HepG2 (cell line): ENCODE results near the gene PHACTR3. TPM values are rescaled to one million over a fixed set of nuclear protein-coding genes. Genes with fewer than 3 reads are reported as not detected.

Experiments
- ATAC-seq: fragments of 200-7000 bp; cut with Tn5 transposase; 3 replicates; pipeline ENCODE4 v1.9.1; 2020; ENCODE audit warnings: mild to moderate bottlenecking, moderate library complexity
- BruUV-seq: library from RNA; stranded (reverse); fragments of 400-500 nt; replicated peaks from 2 replicates; lab custom pipeline; 2021; lab: Mats Ljungman, UMichigan
- CTCF ChIA-PET: fragments of 300-600 bp; formaldehyde crosslinking; extraction: SDS; loops from one replicate; lab custom pipeline; 2021; ENCODE audit warnings: low total read pairs, inconsistent platforms, low intra/inter-chr PET ratio; lab: Yijun Ruan, JAX
- POLR2A ChIA-PET: fragments of 350-600 bp; sonication (Branson Sonifier 250); formaldehyde crosslinking; loops from one replicate; lab custom pipeline; 2020; ENCODE audit warnings: antibody characterized with exemption, inconsistent platforms; lab: Yijun Ruan, JAX
- DNase-seq: peaks from one replicate; pipeline ENCODE4 v3.0.0-alpha.2; 2015; ENCODE audit warnings: low spot score
- FAIRE-seq: peaks from 3 replicates; lab custom pipeline; 2011; peaks lifted over from hg19 to GRCh38; lab: Jason Lieb, UNC
- H2AFZ ChIP-seq: one replicate; pipeline ENCODE4 v1.6.1; 2011; ENCODE audit warnings: low read length, inconsistent platforms
- H3K27ac ChIP-seq: fragments of 300-600 bp; 3 replicates; pipeline ENCODE4 v1.8.0; 2011; ENCODE audit warnings: mixed run types, mild to moderate bottlenecking, mixed read lengths, low read length, inconsistent platforms; ENCODE audit not compliant: insufficient read depth; ENCODE audit errors: extremely low read length
- H3K27me3 ChIP-seq, 2 experiments: fragments of 200-600 bp in 1 of 2; 2 replicates in 1 of 2; 3 replicates in 1 of 2; pipeline versions ENCODE4 v1.6.0 to v1.8.0; 2011; ENCODE audit warnings: low read length in 2 of 2, mild to moderate bottlenecking in 2 of 2, moderate library complexity in 2 of 2, inconsistent platforms in 1 of 2; ENCODE audit not compliant: insufficient read depth in 2 of 2, control insufficient read depth in 1 of 2
- H3K36me3 ChIP-seq, 2 experiments: fragments of 200-600 bp in 1 of 2; replicated peaks in 1 of 2; 2 replicates in 1 of 2; 3 replicates in 1 of 2; pipeline versions ENCODE4 v1.5.1 to v1.8.0; 2011; ENCODE audit warnings: low read length in 2 of 2, inconsistent platforms in 1 of 2; ENCODE audit not compliant: insufficient read depth in 2 of 2, control insufficient read depth in 1 of 2
- H3K4me1 ChIP-seq: 2 replicates; pipeline ENCODE4 v1.5.1; 2012; ENCODE audit warnings: low read length, inconsistent platforms; ENCODE audit not compliant: insufficient read depth
- H3K4me2 ChIP-seq: 2 replicates; pipeline ENCODE4 v1.6.0; 2011; ENCODE audit warnings: low read depth, low read length, inconsistent platforms
- H3K4me3 ChIP-seq, 3 experiments: fragments of 200-600 bp in 1 of 3; sonication (generic), shearing (Covaris generic) in 1 of 3; replicated peaks in 1 of 3; 2 replicates each; pipeline ENCODE4 v1.5.1; 2011 to 2016; ENCODE audit warnings: low read length in 3 of 3, inconsistent platforms in 2 of 3, low read depth in 2 of 3, mild to moderate bottlenecking in 2 of 3, control low read depth in 1 of 3, mixed read lengths in 1 of 3; ENCODE audit not compliant: insufficient read depth in 1 of 3
- H3K79me2 ChIP-seq: one replicate; pipeline ENCODE4 v1.6.1; 2011; ENCODE audit warnings: low read length, inconsistent platforms; ENCODE audit not compliant: insufficient read depth
- H3K9ac ChIP-seq: 2 replicates; pipeline ENCODE4 v1.6.0; 2011; ENCODE audit warnings: mild to moderate bottlenecking, low read depth, low read length, inconsistent platforms; ENCODE audit not compliant: insufficient read depth
- H3K9me3 ChIP-seq: 2 replicates; pipeline ENCODE4 v1.5.1; 2012; ENCODE audit warnings: mild to moderate bottlenecking, low read length
- H4K20me1 ChIP-seq: 2 replicates; pipeline ENCODE4 v1.6.0; 2011; ENCODE audit warnings: inconsistent platforms, mild to moderate bottlenecking, low read length, moderate library complexity; ENCODE audit not compliant: insufficient read depth
- CBX5 ChIP-seq: sonication (generic); formaldehyde crosslinking; IDR thresholded peaks from 2 replicates; pipeline ENCODE4 v1.4.0; 2020; ENCODE audit warnings: missing genetic modification reagents, borderline replicate concordance
- KLF15 ChIP-seq: sonication (generic); formaldehyde crosslinking; IDR thresholded peaks from 2 replicates; pipeline ENCODE4 v1.8.1; 2023; ENCODE audit warnings: borderline replicate concordance, mild to moderate bottlenecking, inconsistent platforms, missing genetic modification reagents, mixed read lengths
- NR2F1 ChIP-seq, 2 experiments: fragments of 450-650 bp in 1 of 2; formaldehyde crosslinking in 1 of 2; IDR thresholded peaks; 2 replicates each; pipeline versions ENCODE4 v1.5.0 to v1.6.1; 2016 to 2020; ENCODE audit warnings: mild to moderate bottlenecking in 1 of 2, missing compliant biosample characterization in 1 of 2, missing genetic modification reagents in 1 of 2, moderate library complexity in 1 of 2
- UBTF ChIP-seq: sonication (generic); formaldehyde crosslinking; IDR thresholded peaks from 2 replicates; pipeline ENCODE4 v1.4.0; 2020; ENCODE audit warnings: mild to moderate bottlenecking, missing genetic modification reagents
- ZNF782 ChIP-seq: sonication (generic); formaldehyde crosslinking; IDR thresholded peaks from 2 replicates; pipeline ENCODE4 v1.4.0; 2020; ENCODE audit warnings: missing genetic modification reagents, mild to moderate bottlenecking, borderline replicate concordance
- ZNF879 ChIP-seq: sonication (generic); formaldehyde crosslinking; IDR thresholded peaks from 2 replicates; pipeline ENCODE4 v1.8.1; 2023; ENCODE audit warnings: missing genetic modification reagents
- ZSCAN22 ChIP-seq: sonication (generic); formaldehyde crosslinking; IDR thresholded peaks from 2 replicates; pipeline ENCODE4 v1.4.0; 2020; ENCODE audit warnings: mild to moderate bottlenecking, missing genetic modification reagents
- WGBS: methylation state at CpG from one replicate; pipeline ENCODE4 v1.1.6; 2017; ENCODE audit warnings: low lambda C conversion rate; 5-methylcytosine and 5-hydroxymethylcytosine counted together
- in situ Hi-C: cut with HindIII; loops from 2 replicates; pipeline ENCODE4 v1.10.0; 2017; ENCODE audit warnings: low pct_unique_long_range_greater_than_20kb; ENCODE audit not compliant: extremely low pct_ligation_motif_present
- intact Hi-C: fragments of 100-400 bp; cut with micrococcal nuclease; formaldehyde crosslinking; loops from one replicate; pipeline ENCODE4 v1.10.0; 2022; ENCODE audit not compliant: unreplicated experiment
- polyA plus RNA-seq, 8 experiments: library from polyadenylated mRNA; depleted of rRNA in 3 of 8; stranded (reverse) in 7 of 8; unstranded in 1 of 8; fragments of >200 nt; fragmentation: Illumina TruSeq in 4 of 8; extraction: Trizol in 4 of 8; gene quantifications; 2 replicates each; pipeline versions ENCODE4 v1.2.1 to v1.2.3, GENCODE V29; 2011 to 2016; ENCODE audit warnings: low read depth in 4 of 8, missing spikeins in 1 of 8, mixed read lengths in 1 of 8; ENCODE audit not compliant: insufficient read depth in 1 of 8
- total RNA-seq, 5 experiments: library from RNA; depleted of rRNA; stranded (reverse); fragments of >200 nt; fragmentation: Illumina TruSeq; extraction: Trizol; gene quantifications; 2 replicates each; pipeline ENCODE4 v1.2.3, GENCODE V29; 2016; ENCODE audit warnings: low read depth in 1 of 5
- TF ChIP-seq, protein P1 (sequence below): sonication (generic); formaldehyde crosslinking; IDR thresholded peaks from 2 replicates; pipeline ENCODE4 v1.8.0; 2023; ENCODE audit warnings: mild to moderate bottlenecking, missing genetic modification reagents

The PHACTR3 gene
- total and polyA plus RNA-seq, 2 of the 13 experiments (the other 11 are each of a cell fraction or from before 2014, with no cell fraction given) = not detected

- Histone ChIP-seq H3K27me3 (peaks cover 9 to 59% of the 10 kb centered on the region in 2 experiments; a peak in 4 of 5 replicates), H3K9ac (no peak overlapping the region), H3K9me3 (no peaks in the 10 kb centered on the region), H3K79me2 (no peaks in the 10 kb centered on the region), H3K36me3 (no peaks in the 10 kb centered on the region), H3K4me3 (no peak overlapping the region), H3K27ac (no peak overlapping the region), H2AFZ (no peak overlapping the region), H3K4me2 (no peak overlapping the region), H4K20me1 (no peaks in the 10 kb centered on the region), H3K4me1 (no peaks in the 10 kb centered on the region)
- CTCF ChIA-PET = no interaction called here
- no TSS peak for BruUV-seq
- WGBS = under 1% methylated on average over 9 of the region's 10 CpGs
- POLR2A ChIA-PET = no interaction called here
- intact Hi-C loops (no loop called here), in situ Hi-C loops (no loop called here)
- DNase-seq = no peak
- ATAC-seq = no peak; the same call in 2 of the 3 replicates
- no peak for FAIRE-seq
- TF ChIP-seq, protein P1, sequence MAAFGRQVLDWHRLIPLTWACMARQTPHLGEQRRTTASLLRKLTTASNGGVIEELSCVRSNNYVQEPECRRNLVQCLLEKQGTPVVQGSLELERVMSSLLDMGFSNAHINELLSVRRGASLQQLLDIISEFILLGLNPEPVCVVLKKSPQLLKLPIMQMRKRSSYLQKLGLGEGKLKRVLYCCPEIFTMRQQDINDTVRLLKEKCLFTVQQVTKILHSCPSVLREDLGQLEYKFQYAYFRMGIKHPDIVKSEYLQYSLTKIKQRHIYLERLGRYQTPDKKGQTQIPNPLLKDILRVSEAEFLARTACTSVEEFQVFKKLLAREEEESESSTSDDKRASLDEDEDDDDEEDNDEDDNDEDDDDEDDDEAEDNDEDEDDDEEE (CRISPR knock-in tag) = no peak
These were observed 69.7 kb downstream of the PHACTR3 start for GRCh38 chr20:59673998-59674445.

DNA sequence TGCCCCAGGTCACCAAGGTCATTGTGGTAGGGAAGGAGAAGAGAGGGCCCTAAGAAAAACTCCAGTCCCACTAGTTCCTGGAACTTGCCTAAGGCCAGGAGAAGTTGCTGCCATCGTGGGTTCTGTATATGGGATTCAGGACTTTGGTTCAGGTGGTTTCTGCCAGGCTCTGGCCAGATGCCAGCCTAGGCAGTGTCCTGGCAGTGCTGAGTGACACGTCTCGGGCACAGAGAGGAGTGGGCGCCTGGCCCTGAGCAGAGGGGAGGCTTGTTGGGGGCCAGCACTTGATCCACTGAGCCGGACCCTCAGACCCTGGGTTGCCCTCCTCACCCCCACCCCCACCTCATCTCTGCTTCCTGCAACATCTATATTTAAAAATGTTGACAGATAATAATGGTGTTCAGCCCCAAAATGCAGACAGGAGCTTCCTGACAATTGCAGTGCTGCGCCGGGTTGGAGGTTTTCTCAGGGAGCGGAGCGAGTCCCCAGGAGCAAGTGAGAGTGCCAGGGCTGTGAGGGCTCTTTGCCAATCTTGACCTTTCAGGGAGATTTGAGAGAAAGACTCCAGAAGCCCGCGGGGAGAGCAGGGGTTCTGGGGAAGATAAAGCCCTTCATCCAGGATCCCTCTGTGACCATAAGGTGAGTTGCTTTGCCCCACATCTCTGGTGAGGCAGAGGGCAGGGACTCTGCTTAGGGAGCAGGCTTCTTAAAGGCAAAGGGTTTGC is 71.9 kb downstream of the PHACTR3 start:
- CTCF ChIA-PET = no interaction called here
- Histone ChIP-seq H3K4me1 (no peaks in the 10 kb centered on the region), H3K36me3 (no peaks in the 10 kb centered on the region), H3K27ac (no peak overlapping the region), H3K4me2 (no peak overlapping the region), H3K9ac (no peak overlapping the region)
- no peak for FAIRE-seq
- BruUV-seq = no TSS peak
- TF ChIP-seq UBTF (CRISPR knock-in tag) (no peak), ZNF879 (no peak), ZSCAN22 (no peak), NR2F1 (CRISPR knock-in tag; IDR thresholded peaks at IDR 0.05) (no peak), ZNF782 (no peak), CBX5 (CRISPR knock-in tag) (no peak), KLF15 (CRISPR knock-in tag) (no peak)
- TF ChIP-seq, all 625 proteins: peak for 0
- Histone ChIP-seq H2AFZ (no peak overlapping the region), H3K9me3 (no peaks in the 10 kb centered on the region), H3K79me2 (no peaks in the 10 kb centered on the region), H3K27me3 (peaks cover 9 to 61% of the 10 kb centered on the region in 2 experiments; a peak in 4 of 5 replicates), H3K4me3 (no peak overlapping the region), H4K20me1 (no peaks in the 10 kb centered on the region)
- WGBS = 28% methylated on average over 10 of the region's 11 CpGs
- intact Hi-C loops = no loop called here
- DNase-seq = no peak
- POLR2A ChIA-PET = no interaction called here
- no peak for ATAC-seq
- in situ Hi-C loops = no loop called here
